Measurements from ENCODE around the gene SYT14.

DNA sequence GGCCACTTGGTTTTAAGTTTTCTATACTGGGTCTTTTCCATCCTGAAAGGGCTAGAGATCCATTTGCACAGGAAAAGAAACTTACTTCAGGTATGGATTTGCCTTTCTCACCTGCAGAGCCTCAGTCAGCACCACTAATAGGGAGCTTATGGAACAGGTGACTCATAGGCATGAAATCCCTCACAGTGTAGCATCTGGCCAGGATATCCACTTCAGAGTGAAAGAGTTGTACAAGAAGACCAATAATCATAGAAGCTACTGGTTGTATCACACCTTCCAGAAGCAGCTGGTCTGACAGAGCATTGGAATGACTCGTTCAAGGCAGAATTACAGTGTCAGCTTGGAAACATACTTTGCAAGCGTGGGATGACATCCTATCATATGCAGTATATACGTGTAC lies 26.3 kb upstream of the SYT14 start:
- TF ChIP-seq, protein P1, sequence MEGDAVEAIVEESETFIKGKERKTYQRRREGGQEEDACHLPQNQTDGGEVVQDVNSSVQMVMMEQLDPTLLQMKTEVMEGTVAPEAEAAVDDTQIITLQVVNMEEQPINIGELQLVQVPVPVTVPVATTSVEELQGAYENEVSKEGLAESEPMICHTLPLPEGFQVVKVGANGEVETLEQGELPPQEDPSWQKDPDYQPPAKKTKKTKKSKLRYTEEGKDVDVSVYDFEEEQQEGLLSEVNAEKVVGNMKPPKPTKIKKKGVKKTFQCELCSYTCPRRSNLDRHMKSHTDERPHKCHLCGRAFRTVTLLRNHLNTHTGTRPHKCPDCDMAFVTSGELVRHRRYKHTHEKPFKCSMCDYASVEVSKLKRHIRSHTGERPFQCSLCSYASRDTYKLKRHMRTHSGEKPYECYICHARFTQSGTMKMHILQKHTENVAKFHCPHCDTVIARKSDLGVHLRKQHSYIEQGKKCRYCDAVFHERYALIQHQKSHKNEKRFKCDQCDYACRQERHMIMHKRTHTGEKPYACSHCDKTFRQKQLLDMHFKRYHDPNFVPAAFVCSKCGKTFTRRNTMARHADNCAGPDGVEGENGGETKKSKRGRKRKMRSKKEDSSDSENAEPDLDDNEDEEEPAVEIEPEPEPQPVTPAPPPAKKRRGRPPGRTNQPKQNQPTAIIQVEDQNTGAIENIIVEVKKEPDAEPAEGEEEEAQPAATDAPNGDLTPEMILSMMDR (IDR thresholded peaks at IDR 0.05), result no peak
- no peak for TF ChIP-seq POLR2A (IDR thresholded peaks at IDR 0.05)
